T-helper 1 cell (primary cell): ENCODE measurements around the gene PPP1R1A.

Experiments
- DNase-seq, 5 donors: peaks; one replicate each; pipeline ENCODE4 v3.0.0-alpha.2; 2012 to 2020
- total RNA-seq, 4 donors: gene quantifications; one replicate each; lab custom pipeline; 2026; lab: John Stamatoyannopoulos, UW

The PPP1R1A gene
- total RNA-seq, result 0 reads per million in 4 donors

DNA sequence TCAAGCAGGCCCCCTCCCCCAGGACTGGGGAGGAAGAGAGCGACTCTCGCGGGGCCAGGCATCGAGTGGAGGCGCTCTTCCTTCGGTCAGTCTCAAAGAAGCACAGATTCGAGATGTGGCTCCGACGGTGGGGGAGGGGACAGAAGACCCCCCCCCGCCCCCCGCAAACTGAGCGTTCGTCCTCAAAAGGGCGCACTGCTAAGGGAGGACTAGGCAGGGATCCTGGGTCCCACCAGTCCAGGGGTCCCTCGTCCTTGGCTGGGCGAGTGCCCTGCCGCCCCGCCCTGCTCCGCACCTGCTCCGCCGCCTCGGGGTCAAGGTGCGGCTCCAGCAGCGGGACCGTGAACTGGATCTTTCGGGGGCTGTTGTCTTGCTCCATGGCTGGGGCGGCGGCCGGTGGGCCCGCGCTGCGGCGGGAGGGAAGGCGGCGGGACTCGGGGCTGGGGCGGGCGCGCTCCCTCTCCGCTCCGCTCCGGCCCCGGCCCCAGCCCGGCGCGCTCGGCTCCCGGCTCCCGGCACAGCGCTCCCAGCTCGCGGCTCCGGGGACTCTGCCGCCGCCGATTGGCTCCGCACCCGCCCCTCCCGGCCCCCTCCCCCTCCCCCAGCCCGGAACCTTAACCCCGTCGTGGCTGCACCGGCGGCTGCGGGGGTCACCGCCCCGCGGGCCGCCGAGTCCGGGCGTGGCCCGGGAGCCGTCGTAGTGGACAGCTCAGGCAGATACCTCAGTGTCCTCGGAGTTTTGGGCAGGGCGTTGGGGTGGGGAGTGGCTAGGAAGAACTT lies at the start of gene PPP1R1A:
Gene PPP1R1A (minus strand): TSS at position 550 of the 780 bp plus-strand sequence. CDS start 171 bp downstream, at position 379.
- no peak for DNase-seq

- no peak for DNase-seq
These were observed 46.3 kb upstream of the PPP1R1A start, which contains the start of gene LACRT for GRCh38 chr12:54634795-54635194. Gene LACRT (minus strand): TSS chr12:54634895. CDS start chr12:54634841, 54 bp downstream.

- DNase-seq, result no peak
These were observed 43.7 kb upstream of the PPP1R1A start for GRCh38 chr12:54631988-54632728.

- no peak for DNase-seq
These were observed 43.1 kb upstream of the PPP1R1A start for GRCh38 chr12:54631551-54631950.

- DNase-seq, result no peak
These were observed 41.5 kb upstream of the PPP1R1A start for GRCh38 chr12:54629925-54630324.

GRCh38 chr12:54628186-54628846 lies 39.9 kb upstream of the PPP1R1A start:
- DNase-seq, result no peak

DNA sequence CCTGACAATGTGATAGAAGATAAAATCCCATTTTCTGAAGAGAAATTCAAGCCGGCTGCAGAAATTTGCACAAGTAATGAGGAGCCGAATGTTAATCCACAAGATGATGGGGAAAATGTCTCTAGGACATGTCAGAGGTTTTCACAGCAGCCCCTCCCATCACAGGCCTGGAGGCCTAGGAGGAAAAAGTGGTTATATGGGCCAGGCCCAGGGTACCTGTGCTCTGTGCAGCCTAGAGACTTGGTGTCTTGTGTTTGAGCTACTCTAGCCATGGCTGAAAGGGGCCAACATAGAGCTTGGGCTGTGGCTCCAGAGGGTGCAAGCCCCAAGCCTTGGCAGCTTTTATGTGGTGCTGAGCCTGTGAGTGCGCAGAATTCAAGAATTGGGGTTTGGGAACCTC lies 38.8 kb upstream of the PPP1R1A start:
- no peak for DNase-seq

DNA sequence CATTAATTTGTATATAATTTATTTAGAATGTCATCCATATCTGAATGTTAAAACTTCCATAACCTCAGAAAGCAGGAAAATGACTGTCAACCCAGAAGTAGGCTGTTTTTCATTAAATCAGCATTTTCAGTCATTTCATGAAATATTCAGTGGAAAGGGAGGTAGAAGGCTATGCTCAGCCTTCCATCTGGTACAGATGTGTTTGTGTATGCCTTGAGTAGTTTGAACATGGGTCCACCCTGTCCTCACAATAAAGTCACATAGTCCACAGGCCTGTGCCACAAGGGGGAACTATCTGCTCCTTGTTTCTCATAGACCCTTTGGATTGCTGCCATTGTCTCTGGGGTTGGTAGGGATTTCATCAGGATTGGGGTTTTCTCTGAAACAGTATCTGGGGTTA lies 37.1 kb upstream of the PPP1R1A start:
- no peak for DNase-seq

DNA sequence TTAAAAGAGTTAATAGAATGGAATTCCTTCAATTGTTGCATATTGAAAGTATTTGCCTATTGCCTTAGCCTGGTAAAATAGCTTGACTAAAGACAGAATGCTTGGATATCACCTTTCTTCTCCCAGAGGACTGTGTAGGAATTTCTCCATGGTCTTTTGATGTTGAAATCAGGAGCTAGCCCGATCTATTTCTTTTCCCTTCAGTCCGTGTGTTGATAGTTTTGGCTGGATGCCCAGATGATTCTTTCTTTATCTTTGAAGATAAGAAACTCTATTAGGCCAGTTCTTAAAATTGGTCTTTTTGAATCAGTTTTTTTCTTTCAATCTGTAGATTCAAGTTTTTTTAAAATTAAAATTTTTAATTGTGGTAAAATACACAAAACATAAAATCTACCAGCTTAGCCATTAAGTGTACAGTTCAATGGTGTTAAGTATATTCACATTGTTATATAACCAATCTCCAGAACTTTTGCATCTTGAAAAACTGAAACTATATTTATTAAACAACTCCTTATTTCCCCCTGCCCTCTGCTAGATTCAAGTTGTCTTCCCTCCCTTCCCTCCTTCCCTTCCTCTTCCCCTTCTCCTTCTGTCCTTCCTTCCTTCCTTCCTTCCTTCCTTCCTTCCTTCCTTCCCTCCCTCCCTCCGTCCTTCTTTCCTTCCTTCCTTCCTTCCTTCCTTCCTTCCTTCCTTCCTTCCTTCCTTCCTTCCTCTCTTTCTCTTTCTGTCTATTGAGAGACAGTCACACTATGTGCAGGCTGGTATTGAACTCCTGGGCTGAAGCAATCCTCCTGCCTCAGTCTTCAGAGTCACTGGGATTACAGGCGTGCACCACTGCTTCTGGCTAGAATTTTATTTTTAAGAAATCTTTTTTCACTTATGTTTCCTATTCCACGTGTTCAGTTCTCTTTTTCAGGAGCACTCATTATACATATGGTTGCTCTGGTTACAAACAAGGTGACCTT lies 36.1 kb upstream of the PPP1R1A start:
- DNase-seq, result no peak

DNA sequence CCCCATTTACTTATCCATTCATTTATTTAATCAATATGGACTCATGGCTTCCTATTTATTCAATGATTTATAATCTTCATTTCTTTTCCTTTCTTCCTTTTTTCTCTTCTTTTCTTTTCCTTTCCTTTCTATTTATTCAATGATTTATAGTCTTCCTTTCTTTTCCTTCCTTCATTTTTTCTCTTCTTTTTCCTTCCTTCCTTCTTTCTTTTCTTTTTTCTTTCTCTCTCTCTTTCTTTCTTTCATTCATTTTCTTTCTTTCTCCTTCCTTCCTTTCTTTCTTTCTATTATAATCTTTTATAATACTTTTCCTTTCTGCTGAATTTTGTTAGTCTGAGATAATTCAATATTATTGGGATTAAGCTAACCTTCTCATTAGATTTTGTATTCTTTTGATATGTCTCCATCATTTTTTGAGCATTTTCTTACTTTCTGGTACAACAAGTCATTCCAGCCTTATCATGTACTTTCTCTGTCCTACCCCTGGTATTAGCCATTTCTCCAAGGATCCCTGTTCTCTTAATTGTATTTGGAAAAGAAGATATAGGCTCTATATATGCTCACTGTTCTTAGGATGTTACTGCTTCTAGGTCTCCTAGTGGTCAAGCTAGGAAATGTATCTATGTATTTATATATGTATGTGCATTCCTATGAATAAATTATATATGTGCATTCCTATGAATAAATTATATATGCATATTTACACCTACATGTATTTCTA lies 34.2 kb upstream of the PPP1R1A start:
- no peak for DNase-seq

- no peak for DNase-seq
These were observed 28.6 kb upstream of the PPP1R1A start for GRCh38 chr12:54616933-54617680.

- no peak for DNase-seq
These were observed 23.8 kb upstream of the PPP1R1A start for GRCh38 chr12:54612225-54612750.

DNA sequence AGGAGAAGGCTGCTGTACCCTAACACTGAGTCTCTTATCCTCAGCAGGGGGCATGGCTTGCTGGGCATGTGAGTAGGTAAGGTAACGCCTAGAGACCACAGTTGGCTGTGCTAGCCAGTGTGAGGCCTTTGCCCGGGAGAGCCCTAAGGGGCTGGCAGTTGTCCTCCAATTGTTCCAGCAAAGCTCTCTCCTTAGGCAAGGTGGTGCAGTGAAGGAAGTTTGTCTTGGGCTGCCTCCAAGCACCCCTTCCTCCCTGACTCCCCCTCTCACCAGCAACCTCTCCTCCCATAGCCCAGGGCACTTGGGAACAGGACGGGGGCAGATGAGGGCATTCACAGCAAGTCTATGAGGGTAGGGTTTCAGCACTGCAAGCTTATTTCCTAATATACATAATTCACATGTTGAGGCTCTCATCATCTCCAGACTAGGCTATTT lies 23.3 kb upstream of the PPP1R1A start:
- no peak for DNase-seq

- DNase-seq, result no peak
These were observed 20.3 kb upstream of the PPP1R1A start for GRCh38 chr12:54608769-54609168.

DNA sequence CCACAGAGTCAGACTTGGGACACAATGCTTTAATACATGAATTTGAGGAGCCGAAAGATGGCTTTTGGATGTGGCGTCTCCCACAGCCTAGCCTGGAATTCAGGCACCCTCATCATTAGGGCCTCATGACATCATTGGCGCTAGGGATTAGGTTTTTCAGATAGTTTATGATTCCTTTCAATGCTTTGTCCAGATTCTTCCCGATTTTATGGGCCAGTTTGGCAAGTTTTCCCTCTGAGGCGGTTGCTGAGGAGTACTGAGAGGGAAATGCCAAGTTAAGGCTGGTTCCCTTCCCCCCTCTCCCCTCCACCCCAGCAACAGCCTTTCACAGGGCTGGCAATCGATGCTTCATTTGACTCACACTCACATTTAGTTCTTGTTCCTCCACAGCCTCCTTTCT lies 19.7 kb upstream of the PPP1R1A start:
- DNase-seq, result no peak

DNA sequence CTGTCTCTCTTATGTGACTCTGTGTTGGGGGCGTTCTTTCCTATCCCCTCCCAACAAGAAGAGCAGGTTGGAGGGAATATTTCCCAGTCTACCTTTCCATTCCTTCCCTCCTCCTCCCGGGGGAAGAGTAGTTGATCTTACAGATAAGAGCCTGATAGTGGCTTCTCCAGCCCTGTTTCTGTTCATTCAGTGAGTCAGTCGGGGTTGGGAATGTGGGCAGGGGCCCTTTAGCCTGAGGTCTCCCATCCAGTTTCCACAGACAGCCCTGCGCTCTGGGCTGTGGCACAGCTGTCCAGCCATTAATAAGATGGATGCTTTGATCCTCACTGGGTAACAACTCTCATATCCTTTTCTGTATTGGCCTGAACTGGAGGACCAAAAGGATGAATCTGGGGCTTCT lies 18.1 kb upstream of the PPP1R1A start:
- DNase-seq, result no peak

- no peak for DNase-seq
These were observed 16.9 kb upstream of the PPP1R1A start for GRCh38 chr12:54605138-54605970.

- no peak for DNase-seq
These were observed 16.0 kb upstream of the PPP1R1A start for GRCh38 chr12:54604436-54604835.

DNA sequence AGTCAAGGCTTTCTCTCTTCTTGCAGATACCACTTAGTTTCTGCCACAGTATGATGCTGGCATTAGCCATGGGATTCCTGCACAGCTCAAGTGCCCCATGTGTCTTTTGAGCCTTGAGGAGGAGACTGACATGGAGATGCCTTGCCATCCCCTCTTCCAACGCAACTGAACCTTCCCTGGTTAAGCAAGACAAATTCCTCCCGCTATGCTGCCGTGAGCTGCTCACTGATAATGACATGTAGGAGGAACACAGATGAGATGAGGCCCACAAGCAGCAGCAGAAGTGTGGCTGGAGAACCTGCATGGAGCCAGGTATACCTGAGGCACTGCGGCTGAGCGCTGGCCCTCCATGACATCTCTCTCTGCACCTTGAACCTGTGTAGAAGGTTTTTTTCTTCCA lies 15.4 kb upstream of the PPP1R1A start:
- no peak for DNase-seq
